Vagina (tissue), 2 donors: ENCODE data around the gene MPHOSPH6.

ENCODE experiments used
- POLR2A ChIP-seq, 2 donors: fragments of 450-650 bp; IDR thresholded peaks; one replicate each; pipeline ENCODE4 v1.6.1; 2017; ENCODE audit warnings: antibody characterized with exemption in 2 of 2, mild to moderate bottlenecking in 2 of 2, moderate library complexity in 2 of 2
- POLR2AphosphoS5 ChIP-seq, 2 donors: sonication (generic); formaldehyde crosslinking; IDR thresholded peaks; one replicate each; pipeline ENCODE4 v1.9.0; 2017; ENCODE audit warnings: antibody characterized with exemption in 2 of 2, mild to moderate bottlenecking in 2 of 2, low read depth in 1 of 2; ENCODE audit not compliant: insufficient read depth in 1 of 2
- TF ChIP-seq, protein P1 (sequence below), 3 experiments: fragments of 450-650 bp in 2 of 3; fragments of 200-600 bp in 1 of 3; sonication (generic) in 1 of 3; IDR thresholded peaks; one replicate each; pipeline ENCODE4 v1.5.1; 2017 to 2019; ENCODE audit warnings: antibody characterized with exemption in 3 of 3, mild to moderate bottlenecking in 2 of 3, moderate library complexity in 2 of 3

DNA sequence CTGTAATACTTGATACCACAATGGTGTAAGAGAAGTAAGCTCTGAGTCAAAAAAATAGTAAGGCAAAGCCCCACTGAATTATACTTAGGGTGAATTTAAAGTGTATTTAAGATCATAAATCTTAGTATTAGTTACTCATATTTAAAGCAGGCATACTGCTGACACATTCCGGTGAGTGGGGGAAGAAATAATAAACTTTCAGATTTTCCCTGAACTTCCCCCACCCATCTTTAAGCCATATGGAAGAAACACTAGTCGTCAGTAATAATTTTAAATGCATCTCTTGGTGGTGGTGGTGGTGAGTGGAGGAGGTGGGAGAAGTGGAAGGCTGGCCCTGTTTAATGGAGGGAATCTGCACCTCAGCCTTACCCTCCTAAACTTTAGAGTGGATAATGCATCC lies 20.5 kb downstream of the MPHOSPH6 start:
- TF ChIP-seq, protein P1, sequence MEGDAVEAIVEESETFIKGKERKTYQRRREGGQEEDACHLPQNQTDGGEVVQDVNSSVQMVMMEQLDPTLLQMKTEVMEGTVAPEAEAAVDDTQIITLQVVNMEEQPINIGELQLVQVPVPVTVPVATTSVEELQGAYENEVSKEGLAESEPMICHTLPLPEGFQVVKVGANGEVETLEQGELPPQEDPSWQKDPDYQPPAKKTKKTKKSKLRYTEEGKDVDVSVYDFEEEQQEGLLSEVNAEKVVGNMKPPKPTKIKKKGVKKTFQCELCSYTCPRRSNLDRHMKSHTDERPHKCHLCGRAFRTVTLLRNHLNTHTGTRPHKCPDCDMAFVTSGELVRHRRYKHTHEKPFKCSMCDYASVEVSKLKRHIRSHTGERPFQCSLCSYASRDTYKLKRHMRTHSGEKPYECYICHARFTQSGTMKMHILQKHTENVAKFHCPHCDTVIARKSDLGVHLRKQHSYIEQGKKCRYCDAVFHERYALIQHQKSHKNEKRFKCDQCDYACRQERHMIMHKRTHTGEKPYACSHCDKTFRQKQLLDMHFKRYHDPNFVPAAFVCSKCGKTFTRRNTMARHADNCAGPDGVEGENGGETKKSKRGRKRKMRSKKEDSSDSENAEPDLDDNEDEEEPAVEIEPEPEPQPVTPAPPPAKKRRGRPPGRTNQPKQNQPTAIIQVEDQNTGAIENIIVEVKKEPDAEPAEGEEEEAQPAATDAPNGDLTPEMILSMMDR (IDR thresholded peaks at IDR 0.05), result no peak
- TF ChIP-seq POLR2A (IDR thresholded peaks at IDR 0.05) (no peak), POLR2AphosphoS5 (IDR thresholded peaks at IDR 0.05; ENCODE audit: insufficient read depth in 1 of 2, low read depth in 1 of 2) (no peak)
